Fibroblast of lung (primary cell): ENCODE results near the gene TBCC. TPM values are rescaled to one million over a fixed set of nuclear protein-coding genes. Genes with fewer than 3 reads are reported as not detected.
A peak's percentile ranks its signal among the peaks of the same experiment; 100 is the strongest.
"Not testable (repeated sequence)": the region's sequence is repeated elsewhere in the genome, so short reads cannot be mapped to it uniquely, and the experiment has no call there.

Experiments
- DNase-seq, 2 donors: peaks; one replicate each; pipeline versions ENCODE4 v3.0.0 to v3.0.0-alpha.2; 2010; ENCODE audit warnings: low read depth in 2 of 2
- H2AFZ ChIP-seq: 2 replicates; pipeline ENCODE4 v1.5.1; 2012; ENCODE audit warnings: low read length, control low read depth, inconsistent platforms
- H3K27ac ChIP-seq: 2 replicates; pipeline ENCODE4 v1.5.1; 2011; ENCODE audit warnings: low read length, control low read depth; ENCODE audit not compliant: insufficient read depth
- H3K27me3 ChIP-seq: 2 replicates; pipeline ENCODE4 v1.5.1; 2011; ENCODE audit warnings: mild to moderate bottlenecking, low read length; ENCODE audit not compliant: control insufficient read depth, insufficient read depth
- H3K36me3 ChIP-seq: 2 replicates; pipeline ENCODE4 v1.5.1; 2011; ENCODE audit warnings: low read length; ENCODE audit not compliant: control insufficient read depth, insufficient read depth
- H3K4me1 ChIP-seq: 2 replicates; pipeline ENCODE4 v1.5.1; 2011; ENCODE audit warnings: low read length; ENCODE audit not compliant: control insufficient read depth, insufficient read depth; ENCODE audit errors: extremely low read depth
- H3K4me2 ChIP-seq: 2 replicates; pipeline ENCODE4 v1.5.1; 2011; ENCODE audit warnings: low read length, control low read depth; ENCODE audit not compliant: insufficient read depth; ENCODE audit errors: extremely low read depth
- H3K4me3 ChIP-seq, 4 experiments: fragments of 200-600 bp in 1 of 4; sonication (generic) in 1 of 4; replicated peaks in 1 of 4; 2 replicates each; pipeline ENCODE4 v1.5.1; 2011 to 2016; ENCODE audit warnings: low read length in 4 of 4, low read depth in 3 of 4, mild to moderate bottlenecking in 3 of 4, control low read depth in 2 of 4, inconsistent platforms in 1 of 4, mixed read lengths in 1 of 4; ENCODE audit not compliant: insufficient read depth in 1 of 4; ENCODE audit errors: control extremely low read depth in 1 of 4
- H3K79me2 ChIP-seq: 2 replicates; pipeline ENCODE4 v1.5.1; 2012; ENCODE audit warnings: mild to moderate bottlenecking, low read length, inconsistent platforms; ENCODE audit not compliant: control insufficient read depth, insufficient read depth
- H3K9ac ChIP-seq: 2 replicates; pipeline ENCODE4 v1.5.1; 2011; ENCODE audit warnings: mild to moderate bottlenecking, low read length, control low read depth; ENCODE audit not compliant: insufficient read depth
- H3K9me3 ChIP-seq: 2 replicates; pipeline ENCODE4 v1.5.1; 2012; ENCODE audit warnings: low read depth, low read length; ENCODE audit not compliant: control insufficient read depth, insufficient read depth
- H4K20me1 ChIP-seq: 2 replicates; pipeline ENCODE4 v1.5.1; 2011; ENCODE audit warnings: low read length; ENCODE audit not compliant: control insufficient read depth, insufficient read depth; ENCODE audit errors: extremely low read depth
- EZH2 ChIP-seq: IDR thresholded peaks from 2 replicates; pipeline ENCODE4 v1.5.1; 2012; ENCODE audit warnings: low read length, control low read depth, mild to moderate bottlenecking; ENCODE audit errors: missing control alignments
- polyA plus RNA-seq, 2 donors: library from polyadenylated mRNA; depleted of rRNA in 1 of 2; stranded (reverse) in 1 of 2; unstranded in 1 of 2; fragments of >200 nt; gene quantifications; 2 replicates each; pipeline ENCODE4 v1.2.1, GENCODE V29; 2011 to 2012; ENCODE audit warnings: missing spikeins in 1 of 2
- total RNA-seq: library from RNA; depleted of rRNA; stranded (reverse); fragments of >200 nt; gene quantifications from 2 replicates; pipeline ENCODE4 v1.2.1, GENCODE V29; 2014
- TF ChIP-seq, protein P1 (sequence below), 2 donors: IDR thresholded peaks in 1 of 2; conservative IDR thresholded peaks in 1 of 2; 1 replicate in 1 of 2; 2 replicates in 1 of 2; pipeline ENCODE4 v1.5.1; 2011 to 2012; ENCODE audit warnings: low read length in 2 of 2, control low read depth in 1 of 2, inconsistent platforms in 1 of 2, low read depth in 1 of 2, mild to moderate bottlenecking in 1 of 2

Gene TBCC
- total and polyA plus RNA-seq, 2 donors (not counting 1 experiment from before 2014, with no cell fraction given): 18.2 to 50.0 TPM

DNA sequence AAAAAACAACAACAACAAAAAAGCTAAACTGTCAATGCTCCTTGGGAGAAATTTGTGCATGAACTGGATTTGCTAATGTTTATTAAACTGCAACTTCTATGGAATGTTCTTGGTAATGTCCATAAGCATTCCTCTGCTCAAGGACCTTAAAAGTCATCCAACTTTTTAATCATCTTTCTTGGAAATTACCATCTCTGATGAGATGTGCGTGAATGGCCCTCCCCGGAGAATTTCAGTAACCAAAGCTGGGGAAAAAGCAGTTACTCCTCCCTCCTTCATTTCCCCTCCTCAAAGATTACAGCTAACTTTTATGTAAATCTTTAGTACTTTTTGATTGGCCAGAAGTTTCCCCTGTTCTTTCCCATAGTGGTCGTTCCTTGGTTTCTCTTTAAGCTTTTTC lies 5.2 kb downstream of the TBCC start:
- Histone ChIP-seq H3K4me2 (no peak overlapping the region), H3K27me3 (no peaks in the 10 kb centered on the region), H4K20me1 (no peaks in the 10 kb centered on the region), H3K36me3 (no peaks in the 10 kb centered on the region), H3K79me2 (peaks cover 20% of the 10 kb centered on the region), H2AFZ (no peak overlapping the region), H3K9ac (no peak overlapping the region), H3K4me1 (peaks cover 9% of the 10 kb centered on the region), H3K4me3 (no peak overlapping the region), H3K27ac (no peak overlapping the region), H3K9me3 (no peaks in the 10 kb centered on the region)
- no peak for DNase-seq
- no peak for TF ChIP-seq EZH2
- TF ChIP-seq, protein P1, sequence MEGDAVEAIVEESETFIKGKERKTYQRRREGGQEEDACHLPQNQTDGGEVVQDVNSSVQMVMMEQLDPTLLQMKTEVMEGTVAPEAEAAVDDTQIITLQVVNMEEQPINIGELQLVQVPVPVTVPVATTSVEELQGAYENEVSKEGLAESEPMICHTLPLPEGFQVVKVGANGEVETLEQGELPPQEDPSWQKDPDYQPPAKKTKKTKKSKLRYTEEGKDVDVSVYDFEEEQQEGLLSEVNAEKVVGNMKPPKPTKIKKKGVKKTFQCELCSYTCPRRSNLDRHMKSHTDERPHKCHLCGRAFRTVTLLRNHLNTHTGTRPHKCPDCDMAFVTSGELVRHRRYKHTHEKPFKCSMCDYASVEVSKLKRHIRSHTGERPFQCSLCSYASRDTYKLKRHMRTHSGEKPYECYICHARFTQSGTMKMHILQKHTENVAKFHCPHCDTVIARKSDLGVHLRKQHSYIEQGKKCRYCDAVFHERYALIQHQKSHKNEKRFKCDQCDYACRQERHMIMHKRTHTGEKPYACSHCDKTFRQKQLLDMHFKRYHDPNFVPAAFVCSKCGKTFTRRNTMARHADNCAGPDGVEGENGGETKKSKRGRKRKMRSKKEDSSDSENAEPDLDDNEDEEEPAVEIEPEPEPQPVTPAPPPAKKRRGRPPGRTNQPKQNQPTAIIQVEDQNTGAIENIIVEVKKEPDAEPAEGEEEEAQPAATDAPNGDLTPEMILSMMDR (conservative IDR thresholded peaks at IDR 0.05 in 1 of 2, IDR thresholded peaks at IDR 0.05 in 1 of 2; ENCODE audit: low read depth in 1 of 2, low read length in 2 of 2): no peak

DNA sequence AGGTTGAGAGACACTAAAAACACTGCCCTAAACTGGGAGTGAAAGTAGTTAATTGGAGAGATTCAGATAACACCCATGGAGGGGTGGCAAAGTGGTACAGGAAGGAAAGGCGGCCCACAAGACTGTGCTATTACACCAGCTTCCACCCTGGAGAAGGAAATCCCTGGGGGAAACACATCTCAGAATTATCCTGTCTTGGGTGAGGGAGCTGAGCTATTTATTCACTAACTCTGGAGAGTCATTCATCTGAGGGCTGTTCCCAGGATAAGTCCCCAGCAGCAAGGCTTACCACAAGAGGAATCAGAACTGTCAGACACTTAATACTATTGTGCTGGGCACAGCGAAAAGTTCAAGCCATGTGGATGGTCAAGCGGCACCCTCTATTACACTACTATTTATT lies 9.9 kb downstream of the TBCC start:
- Histone ChIP-seq H3K79me2 (no peaks in the 10 kb centered on the region), H3K9ac (no peak overlapping the region), H3K27me3 (no peaks in the 10 kb centered on the region), H3K27ac (no peak overlapping the region), H3K4me1 (no peaks in the 10 kb centered on the region), H2AFZ (no peak overlapping the region), H3K9me3 (no peaks in the 10 kb centered on the region), H3K36me3 (no peaks in the 10 kb centered on the region), H3K4me3 (no peak overlapping the region), H4K20me1 (no peaks in the 10 kb centered on the region), H3K4me2 (no peak overlapping the region)
- DNase-seq: no peak
- TF ChIP-seq, protein P1 (conservative IDR thresholded peaks at IDR 0.05 in 1 of 2, IDR thresholded peaks at IDR 0.05 in 1 of 2; ENCODE audit: low read depth in 1 of 2, low read length in 2 of 2): no peak
- no peak for TF ChIP-seq EZH2

DNA sequence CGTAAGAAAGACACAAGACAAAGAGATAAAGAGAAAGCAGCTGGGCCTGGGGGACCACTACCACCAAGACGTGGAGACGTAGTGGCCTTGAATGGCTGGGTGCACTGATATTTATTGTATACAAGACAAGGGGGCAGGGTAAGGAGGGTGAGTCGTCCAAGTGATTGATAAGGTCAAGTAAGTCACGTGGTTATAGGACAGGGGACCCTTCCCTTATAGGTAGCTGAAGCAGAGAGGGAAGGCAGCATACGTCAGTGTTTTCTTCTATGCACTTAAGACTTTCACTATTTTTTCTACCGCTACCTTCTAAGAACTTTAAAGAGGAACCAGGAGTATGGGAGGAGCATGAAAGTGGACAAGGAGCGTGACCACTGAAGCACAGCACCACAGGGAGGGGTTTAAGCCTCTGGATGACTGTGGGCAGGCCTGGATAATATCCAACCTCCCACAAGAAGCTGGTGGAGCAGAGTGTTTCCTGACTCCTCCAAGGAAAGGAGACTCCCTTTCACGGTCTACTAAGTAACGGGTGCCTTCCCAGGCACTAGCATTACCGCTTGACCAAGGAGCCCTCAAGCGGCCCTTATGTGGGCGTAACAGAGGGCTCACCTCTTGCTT lies 11.9 kb downstream of the TBCC start:
- not testable (repeated sequence) for H3K9me3 ChIP-seq, H3K9ac ChIP-seq, H3K27ac ChIP-seq, H3K4me1 ChIP-seq, H3K4me3 ChIP-seq, H3K79me2 ChIP-seq, H4K20me1 ChIP-seq, H2AFZ ChIP-seq, H3K27me3 ChIP-seq, H3K36me3 ChIP-seq, H3K4me2 ChIP-seq
- peak in 1 of 2 donors; percentile 37 for DNase-seq
